ENCODE results near the gene TRPM3.

DNA sequence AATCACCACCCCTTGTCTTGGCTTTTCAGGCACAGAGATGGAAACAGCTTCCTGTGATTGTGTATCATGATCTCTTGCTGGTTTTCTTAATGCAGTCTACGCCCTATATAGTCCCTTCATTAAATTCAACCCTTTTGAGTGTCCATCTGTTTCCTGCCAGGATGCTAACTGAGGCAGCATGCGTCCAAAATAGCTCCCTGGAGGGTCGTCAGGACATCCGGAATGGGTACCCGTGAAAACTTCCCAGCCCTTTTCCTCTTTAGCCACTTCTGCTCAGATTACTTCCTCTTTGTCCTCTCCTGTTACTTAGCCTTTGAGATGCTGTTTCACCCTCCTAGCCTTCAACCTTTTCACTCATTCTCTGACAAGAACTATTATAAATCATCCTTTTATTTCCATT is 627.2 kb downstream of the TRPM3 start:
- TF ChIP-seq, protein P1, sequence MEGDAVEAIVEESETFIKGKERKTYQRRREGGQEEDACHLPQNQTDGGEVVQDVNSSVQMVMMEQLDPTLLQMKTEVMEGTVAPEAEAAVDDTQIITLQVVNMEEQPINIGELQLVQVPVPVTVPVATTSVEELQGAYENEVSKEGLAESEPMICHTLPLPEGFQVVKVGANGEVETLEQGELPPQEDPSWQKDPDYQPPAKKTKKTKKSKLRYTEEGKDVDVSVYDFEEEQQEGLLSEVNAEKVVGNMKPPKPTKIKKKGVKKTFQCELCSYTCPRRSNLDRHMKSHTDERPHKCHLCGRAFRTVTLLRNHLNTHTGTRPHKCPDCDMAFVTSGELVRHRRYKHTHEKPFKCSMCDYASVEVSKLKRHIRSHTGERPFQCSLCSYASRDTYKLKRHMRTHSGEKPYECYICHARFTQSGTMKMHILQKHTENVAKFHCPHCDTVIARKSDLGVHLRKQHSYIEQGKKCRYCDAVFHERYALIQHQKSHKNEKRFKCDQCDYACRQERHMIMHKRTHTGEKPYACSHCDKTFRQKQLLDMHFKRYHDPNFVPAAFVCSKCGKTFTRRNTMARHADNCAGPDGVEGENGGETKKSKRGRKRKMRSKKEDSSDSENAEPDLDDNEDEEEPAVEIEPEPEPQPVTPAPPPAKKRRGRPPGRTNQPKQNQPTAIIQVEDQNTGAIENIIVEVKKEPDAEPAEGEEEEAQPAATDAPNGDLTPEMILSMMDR (IDR thresholded peaks at IDR 0.05; ENCODE audit: low read depth, low read length): no peak
- TF ChIP-seq POLR2A (IDR thresholded peaks at IDR 0.05; ENCODE audit: extremely low read depth, insufficient read length): no peak
